T-helper 1 cell treated with Interleukin-12 subunit alpha and Interleukin-12 subunit beta and Interleukin-4 antibody, amounts not matched to agents 30 ng/mL and 1 ng/mL, for 36 hours (primary cell): ENCODE results near the gene SMARCE1. TPM values are rescaled to one million over a fixed set of nuclear protein-coding genes. Genes with fewer than 3 reads are reported as not detected.

Source experiments
- intact Hi-C: fragments of 100-400 bp; cut with micrococcal nuclease; formaldehyde crosslinking; loops from one replicate; pipeline ENCODE4 v1.15.1; 2024
- total RNA-seq: library from RNA; stranded (reverse); gene quantifications from 2 replicates; pipeline ENCODE4 v1.2.3, GENCODE V29; 2022

The SMARCE1 gene
- total RNA-seq: 96.3 and 98.8 TPM in 2 replicates

DNA sequence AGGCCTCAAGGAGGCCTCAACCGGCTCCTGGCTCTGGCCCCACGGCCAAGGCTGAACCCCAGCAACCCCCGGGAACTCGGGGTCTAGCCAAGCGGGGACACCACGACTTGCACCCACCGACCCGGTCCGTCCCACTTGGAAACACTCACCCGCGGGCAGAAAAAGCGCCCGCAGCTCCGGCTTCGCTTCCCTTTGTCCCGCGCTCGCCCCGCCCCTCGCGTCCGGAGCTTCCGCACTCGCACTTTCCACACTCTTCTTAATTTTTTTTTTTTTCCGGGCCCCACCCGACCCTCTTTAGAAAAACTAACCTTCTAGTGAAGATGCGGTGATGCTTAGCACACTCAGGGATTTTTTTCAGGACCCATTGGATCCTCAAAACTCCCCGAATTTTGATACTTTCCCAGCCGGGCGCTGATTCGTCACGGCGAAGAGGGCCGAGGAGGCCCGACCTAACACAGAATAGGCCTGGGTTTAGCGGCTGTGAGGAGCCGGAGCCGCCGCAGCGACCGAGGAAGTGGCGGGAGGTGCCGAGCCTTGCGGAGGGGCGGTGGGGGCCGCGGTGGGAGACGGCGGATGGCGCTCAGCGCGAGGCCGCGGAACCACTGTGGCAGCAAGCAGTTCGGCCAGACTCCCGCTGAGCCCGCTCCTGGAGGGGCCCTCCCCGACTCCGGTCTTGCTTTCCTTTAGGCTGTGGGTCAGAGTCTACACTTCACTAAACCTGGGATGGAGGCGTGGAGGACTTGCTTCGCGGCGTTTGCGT is at the start of gene SMARCE1:
TSS of gene SMARCE1 (minus strand) at position 195 of the 760 bp plus-strand sequence. CDS start 2,016 bp downstream, outside the sequence.
- intact Hi-C loops: loop anchor here (1.0 to 5.0 kb wide), 6 partner anchors 26 to 1019 kb away; partner anchors contain the start of gene TOP2A

DNA sequence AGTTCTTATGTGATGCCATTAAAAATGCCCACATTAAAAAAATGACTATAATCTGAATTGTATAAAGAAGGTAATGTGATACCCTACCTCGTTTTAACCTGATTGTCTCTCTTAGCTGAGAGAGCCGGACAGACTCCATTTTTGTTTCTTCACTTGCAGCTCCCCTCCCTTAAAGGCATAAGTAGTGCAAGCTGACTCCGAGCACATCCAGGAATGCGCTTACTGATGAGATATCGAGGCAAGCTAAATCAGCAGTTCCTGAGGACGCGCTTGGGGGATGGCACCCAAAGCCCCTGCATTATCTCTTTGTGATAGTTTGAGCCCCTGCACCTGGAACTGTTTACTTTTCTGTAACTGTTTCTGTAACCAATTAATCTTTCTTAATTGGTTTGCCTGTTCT is 49.7 kb upstream of the SMARCE1 start:
- intact Hi-C loops: no loop called here

GRCh38 chr17:40696651-40697072 is 49.0 kb upstream of the SMARCE1 start:
- intact Hi-C loops: no loop called here

DNA sequence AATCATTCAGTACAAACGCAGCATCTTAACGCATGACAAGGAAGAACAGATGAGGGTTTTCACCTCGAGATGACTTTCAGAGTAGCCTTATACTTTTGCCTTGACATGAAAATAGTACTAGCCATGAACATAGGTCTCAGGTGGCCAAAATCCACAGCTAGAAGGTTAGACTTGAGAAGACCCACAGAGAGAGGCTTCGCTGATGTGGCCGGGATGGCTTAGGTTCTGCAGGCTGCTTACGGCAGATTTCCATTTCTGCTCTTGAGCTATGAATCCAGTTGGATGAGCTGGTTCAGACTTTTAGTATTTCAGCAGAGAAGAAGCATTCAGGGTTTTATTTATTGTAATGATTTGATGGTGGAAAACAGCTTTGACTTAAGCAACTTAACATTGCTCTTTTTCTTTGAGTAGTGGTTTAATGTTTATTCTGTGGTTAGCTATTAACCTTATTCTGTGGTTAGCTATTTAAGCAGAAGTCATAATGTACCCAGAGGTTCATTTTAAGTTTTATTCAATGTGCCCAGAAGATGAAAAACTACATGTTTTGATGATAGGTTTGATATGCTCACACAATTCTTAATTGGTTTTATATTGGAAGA is 48.4 kb upstream of the SMARCE1 start:
- intact Hi-C loops: no loop called here

DNA sequence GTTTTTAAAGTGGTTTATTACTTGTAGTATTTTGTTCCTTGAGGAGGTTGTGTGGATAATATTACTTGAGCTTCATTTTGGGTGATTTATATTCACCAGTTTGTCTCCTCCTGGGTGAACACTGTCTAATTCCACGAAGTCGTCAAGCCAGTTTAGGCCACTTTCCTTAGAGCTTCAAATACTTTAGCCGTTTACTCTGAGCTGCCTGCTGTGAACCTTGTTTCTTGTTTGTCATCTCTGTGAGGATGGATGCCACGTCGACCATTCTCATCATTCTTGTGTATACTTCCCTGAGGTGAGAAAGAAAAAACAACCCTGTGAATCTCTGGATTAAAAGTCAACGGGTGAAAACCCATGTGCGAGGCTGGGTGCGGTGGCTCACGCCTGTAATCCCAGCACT is 47.0 kb upstream of the SMARCE1 start:
- intact Hi-C loops: no loop called here

DNA sequence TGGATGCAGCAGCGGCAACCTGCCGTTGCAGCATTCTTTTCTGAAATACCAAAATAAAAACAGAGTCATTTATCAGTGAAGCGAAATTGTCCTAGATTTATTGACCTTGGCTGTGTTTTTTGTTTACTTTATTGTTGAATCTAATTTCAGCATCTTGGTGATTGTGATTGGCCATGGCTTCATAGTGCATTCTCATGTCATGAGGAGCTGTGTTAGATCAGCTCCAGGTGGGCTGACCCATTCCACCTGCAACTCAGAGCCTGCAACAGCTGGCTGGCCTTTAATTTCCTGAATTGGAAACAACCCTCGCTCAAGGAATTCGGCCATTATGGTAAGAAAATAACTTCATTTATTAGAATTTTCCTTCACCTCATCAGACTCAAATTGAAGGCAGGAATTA is 39.5 kb upstream of the SMARCE1 start:
- intact Hi-C loops: no loop called here

DNA sequence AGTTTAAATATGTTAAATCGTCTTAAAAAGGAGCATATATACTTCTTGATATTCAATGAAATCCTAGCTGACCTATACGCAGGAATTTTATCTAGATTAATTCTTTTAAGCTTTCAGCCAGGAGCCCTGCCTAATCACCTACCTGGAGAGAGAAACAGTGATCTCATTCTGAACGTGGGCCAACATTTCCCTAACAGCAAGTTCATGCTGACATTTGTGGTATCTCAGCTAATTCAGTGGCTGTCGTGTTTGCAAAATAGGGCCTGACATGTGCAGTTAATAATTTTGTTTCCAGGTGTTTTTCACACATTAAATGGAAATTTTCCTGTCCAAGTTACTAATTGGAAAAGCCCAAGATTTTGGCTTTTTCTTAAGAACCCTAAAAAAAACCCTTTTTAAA is 38.6 kb upstream of the SMARCE1 start:
- intact Hi-C loops: no loop called here

GRCh38 chr17:40680998-40681397 is 33.4 kb upstream of the SMARCE1 start:
- intact Hi-C loops: no loop called here

GRCh38 chr17:40679523-40679907 is 31.9 kb upstream of the SMARCE1 start:
- intact Hi-C loops: no loop called here

DNA sequence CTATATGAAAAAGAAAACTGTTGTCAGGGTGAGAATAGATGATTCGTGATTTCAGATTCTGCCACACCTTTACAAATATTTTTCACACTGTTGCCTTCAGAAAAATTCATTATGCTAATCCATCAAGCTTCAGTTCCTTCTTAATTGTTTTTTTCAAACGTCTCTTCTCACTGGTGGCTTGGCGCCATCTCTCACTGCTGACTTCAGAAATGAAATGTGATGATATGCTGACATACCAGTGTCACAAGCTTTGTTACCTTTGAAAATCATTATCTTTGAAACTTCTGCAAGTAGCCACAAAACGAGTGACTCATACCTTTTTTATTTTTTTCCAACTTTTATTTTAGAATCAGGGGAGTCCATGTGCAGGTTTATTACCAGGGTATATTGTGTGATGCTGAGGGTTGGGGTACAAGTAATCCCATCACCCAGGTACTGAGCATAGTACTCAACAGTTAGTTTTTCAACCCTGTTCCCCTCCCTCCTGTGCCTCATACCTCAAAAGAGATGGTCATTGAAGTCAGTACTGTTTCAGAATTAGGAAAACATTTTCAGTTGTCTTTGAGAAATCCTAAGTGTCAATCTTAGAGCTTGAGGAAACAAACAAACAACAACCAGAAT is 31.4 kb upstream of the SMARCE1 start:
- intact Hi-C loops: no loop called here

DNA sequence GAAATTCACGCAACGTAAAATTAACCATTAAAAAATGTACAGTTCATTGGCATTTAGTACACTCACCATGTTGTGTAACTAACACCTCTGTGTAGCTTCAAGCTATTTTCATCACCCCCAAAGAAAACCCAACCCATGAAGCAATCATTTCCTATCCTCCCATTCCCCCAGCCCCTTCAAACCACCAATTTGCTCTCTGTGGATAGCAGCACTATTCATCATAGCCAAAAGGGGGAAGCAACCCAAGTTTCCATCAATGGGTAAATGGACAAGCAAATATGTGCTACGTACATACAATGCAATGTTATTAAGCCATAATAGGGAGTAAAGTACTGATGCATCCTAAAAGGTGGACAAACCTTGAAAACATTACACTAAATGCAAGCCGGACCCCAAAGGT is 28.3 kb upstream of the SMARCE1 start:
- intact Hi-C loops: no loop called here

DNA sequence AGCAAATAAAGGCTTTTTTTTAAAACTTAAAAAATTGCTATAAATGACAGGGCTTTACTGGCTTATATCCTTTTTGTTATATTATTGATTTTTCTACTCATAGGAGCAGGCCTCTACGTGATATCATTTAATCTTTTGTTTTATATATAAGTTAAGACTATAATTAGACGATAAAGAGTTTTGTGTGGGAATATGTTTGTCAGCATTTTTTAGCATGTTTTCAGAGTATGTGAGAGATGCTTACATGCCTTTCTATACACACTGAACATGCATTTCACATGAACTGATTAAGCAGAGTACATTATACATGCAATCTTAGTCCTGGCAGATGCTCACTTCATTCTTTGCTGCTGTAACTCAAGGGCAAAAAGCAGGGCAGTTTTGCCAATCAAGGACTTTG is 25.0 kb upstream of the SMARCE1 start:
- intact Hi-C loops: no loop called here

DNA sequence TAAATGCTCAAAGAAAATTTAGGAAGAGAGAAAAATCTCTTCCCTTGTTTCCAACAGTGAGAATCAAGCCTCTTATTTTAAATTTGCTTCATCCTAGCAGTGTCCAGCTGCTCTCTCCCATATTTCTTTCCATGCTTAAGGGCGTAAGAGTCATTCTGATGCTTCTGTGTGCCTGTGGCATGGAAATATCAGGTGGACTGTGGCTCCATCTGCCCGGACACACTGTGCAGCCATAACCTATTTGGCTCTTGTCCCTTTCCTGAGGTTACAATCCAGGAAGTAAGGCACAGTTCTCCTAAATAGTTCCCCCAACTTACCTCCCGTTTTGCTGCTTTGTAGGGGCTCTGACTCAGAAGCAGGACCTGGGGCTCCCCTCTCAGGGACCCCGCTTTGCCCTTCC is 23.7 kb upstream of the SMARCE1 start:
- intact Hi-C loops: no loop called here

DNA sequence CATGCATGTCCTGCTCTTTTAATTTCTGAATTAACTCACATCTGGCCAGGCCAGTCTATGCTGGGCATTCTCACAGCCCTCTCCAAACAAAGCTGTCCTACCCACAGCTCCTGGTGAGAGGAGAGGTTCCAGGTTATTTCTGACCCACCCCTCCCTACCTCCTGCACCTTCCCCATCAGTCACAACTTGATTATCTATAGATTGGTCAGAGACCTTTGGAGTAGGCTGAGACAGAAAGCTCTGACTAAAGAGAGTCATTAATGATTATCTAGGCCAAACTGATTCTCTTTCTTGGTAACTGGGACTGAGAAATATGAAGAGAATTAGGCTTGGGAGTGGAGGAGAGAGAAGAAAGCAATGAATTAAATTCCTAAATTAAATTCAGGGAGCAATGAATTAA is 18.7 kb upstream of the SMARCE1 start:
- intact Hi-C loops: no loop called here

DNA sequence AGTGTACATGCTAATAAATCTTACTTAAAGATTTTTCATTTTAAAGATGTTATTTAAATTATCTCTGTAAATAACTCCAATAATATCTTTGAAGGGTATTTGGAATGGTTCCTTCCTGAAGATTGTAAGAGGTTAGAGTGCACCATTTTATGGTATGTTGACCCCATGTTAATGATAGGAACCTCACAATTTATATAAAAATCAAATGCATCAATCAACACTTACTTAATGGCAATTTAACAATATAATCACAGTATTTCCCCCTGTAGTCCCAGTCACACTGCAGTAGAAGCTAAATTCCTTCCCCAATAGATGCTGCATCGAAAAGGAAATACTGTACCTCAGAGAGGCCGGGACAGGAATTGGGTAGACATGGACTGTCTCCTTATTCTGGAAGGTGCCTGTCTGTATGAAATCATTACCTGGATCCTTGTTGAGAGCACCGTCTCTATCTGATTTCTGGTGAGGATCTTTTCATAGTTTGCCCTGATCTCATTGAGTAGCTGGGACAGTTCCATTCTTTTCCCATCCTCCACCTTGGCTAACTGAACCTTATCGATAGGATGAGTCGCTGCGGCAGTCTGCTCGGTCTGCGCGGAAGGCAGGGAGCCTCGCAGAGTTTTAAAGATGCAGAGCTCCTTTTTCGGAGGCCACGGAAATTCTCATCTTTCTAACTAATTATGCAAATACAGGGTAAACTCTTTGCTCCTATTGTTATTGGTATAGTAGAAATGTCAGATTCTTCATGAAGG is 17.1 kb upstream of the SMARCE1 start, which contains the start of gene KRT222:
TSS of gene KRT222 (minus strand) at position 596 of the 752 bp plus-strand sequence. CDS start at position 518, 78 bp downstream.
- intact Hi-C loops: no loop called here

GRCh38 chr17:40663252-40663651 is 15.6 kb upstream of the SMARCE1 start:
- intact Hi-C loops: no loop called here

DNA sequence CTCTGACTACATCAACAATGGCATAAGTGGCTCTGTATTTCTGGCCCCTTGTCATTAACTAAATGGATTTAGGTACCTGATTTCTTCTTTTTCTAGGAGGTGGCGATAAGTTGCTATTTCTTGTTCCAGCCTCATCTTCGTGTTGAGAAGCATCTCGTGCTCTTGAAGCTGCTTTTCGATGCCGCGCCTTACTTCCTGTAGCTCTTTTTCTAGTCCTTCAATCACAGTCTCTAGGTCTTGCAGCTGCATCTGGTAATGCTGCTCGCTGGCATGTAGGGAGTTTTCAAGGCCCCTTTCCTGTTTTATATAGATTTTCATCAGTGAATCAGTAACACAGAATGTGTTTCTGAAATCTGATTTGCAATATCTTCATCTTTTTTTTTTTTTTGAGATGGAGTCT is 12.3 kb upstream of the SMARCE1 start:
- intact Hi-C loops: no loop called here

GRCh38 chr17:40658396-40658795 is 10.8 kb upstream of the SMARCE1 start:
- intact Hi-C loops: no loop called here

GRCh38 chr17:40651939-40652338 is 4.3 kb upstream of the SMARCE1 start:
- intact Hi-C loops: no loop called here

GRCh38 chr17:40648384-40648968 is 858 bp upstream of the SMARCE1 start:
- intact Hi-C loops: loop anchor here (1.0 to 5.0 kb wide), 3 partner anchors 41 to 170 kb away; no protein-coding TSS in a partner anchor
